BJ (cell line): ENCODE measurements around the gene CLASP1. TPM values are rescaled to one million over a fixed set of nuclear protein-coding genes. Genes with fewer than 3 reads are reported as not detected.

Experiments
- CTCF ChIA-PET: fragments of 350-600 bp; formaldehyde crosslinking; extraction: SDS; loops from one replicate; lab custom pipeline; 2021; ENCODE audit warnings: antibody characterized with exemption, inconsistent platforms; lab: Yijun Ruan, JAX
- POLR2A ChIA-PET: fragments of 300-600 bp; sonication (Branson Sonifier 250); formaldehyde crosslinking; extraction: SDS; loops from one replicate; lab custom pipeline; 2021; ENCODE audit warnings: antibody characterized with exemption; lab: Charles Lee
- DNase-seq: peaks from one replicate; pipeline ENCODE4 v3.0.0-alpha.2; 2011; ENCODE audit warnings: low read depth
- H3K27me3 ChIP-seq: 2 replicates; pipeline ENCODE4 v1.6.0; 2011; ENCODE audit warnings: low read length; ENCODE audit not compliant: control insufficient read depth, insufficient read depth
- H3K36me3 ChIP-seq: 2 replicates; pipeline ENCODE4 v1.5.1; 2011; ENCODE audit warnings: low read length; ENCODE audit not compliant: control insufficient read depth, insufficient read depth
- H3K4me3 ChIP-seq: 2 replicates; pipeline ENCODE4 v1.5.1; 2011; ENCODE audit warnings: low read depth, mild to moderate bottlenecking, control low read depth, low read length
- polyA plus RNA-seq: library from polyadenylated mRNA; depleted of rRNA; stranded (reverse); fragments of >200 nt; gene quantifications from 2 replicates; pipeline ENCODE4 v1.2.3, GENCODE V29; 2011
- TF ChIP-seq, protein P1 (sequence below): IDR thresholded peaks from 2 replicates; pipeline ENCODE4 v1.5.1; 2011; ENCODE audit warnings: low read depth, mild to moderate bottlenecking, control low read depth, inconsistent platforms, low read length, moderate library complexity; ENCODE audit not compliant: insufficient read depth

Gene CLASP1
- polyA plus RNA-seq, 1 experiment: 7.1 TPM

DNA sequence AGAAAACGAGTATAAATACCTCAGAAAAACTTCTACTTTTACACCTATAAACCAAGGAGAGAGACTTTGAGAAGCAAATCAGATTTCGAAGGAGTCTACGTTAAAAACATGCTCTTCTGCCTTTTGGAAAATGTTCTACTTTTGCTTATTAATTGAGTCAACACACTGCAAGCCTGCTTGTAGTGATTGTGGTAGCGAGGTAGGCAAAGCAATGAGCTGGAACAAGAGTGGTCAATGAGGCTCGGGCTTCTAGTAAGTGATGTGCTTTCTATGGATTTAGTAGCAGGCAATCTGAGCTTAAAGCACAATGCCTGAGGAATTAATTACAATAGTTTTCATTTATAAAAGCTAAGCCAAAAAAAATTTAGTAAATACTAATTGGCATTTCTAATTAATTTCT, 260.9 kb downstream of the CLASP1 start:
- Histone ChIP-seq H3K27me3 (no peaks in the 10 kb centered on the region), H3K4me3 (no peak overlapping the region), H3K36me3 (0 out of 2 replicates have a peak, but pooled peaks cover 1% of the 10 kb centered on the region)
- TF ChIP-seq, protein P1, sequence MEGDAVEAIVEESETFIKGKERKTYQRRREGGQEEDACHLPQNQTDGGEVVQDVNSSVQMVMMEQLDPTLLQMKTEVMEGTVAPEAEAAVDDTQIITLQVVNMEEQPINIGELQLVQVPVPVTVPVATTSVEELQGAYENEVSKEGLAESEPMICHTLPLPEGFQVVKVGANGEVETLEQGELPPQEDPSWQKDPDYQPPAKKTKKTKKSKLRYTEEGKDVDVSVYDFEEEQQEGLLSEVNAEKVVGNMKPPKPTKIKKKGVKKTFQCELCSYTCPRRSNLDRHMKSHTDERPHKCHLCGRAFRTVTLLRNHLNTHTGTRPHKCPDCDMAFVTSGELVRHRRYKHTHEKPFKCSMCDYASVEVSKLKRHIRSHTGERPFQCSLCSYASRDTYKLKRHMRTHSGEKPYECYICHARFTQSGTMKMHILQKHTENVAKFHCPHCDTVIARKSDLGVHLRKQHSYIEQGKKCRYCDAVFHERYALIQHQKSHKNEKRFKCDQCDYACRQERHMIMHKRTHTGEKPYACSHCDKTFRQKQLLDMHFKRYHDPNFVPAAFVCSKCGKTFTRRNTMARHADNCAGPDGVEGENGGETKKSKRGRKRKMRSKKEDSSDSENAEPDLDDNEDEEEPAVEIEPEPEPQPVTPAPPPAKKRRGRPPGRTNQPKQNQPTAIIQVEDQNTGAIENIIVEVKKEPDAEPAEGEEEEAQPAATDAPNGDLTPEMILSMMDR: no peak
- POLR2A ChIA-PET: no interaction called here
- CTCF ChIA-PET: interaction anchor here (1.5 kb wide), 1 partner anchor 14 kb away, joined by 8 read pairs; no protein-coding TSS in a partner anchor
- DNase-seq: no peak

- H3K4me3 ChIP-seq: no peak overlapping the region
- H3K27me3 ChIP-seq: no peaks in the 10 kb centered on the region
- no peak for DNase-seq
- POLR2A ChIA-PET: no interaction called here
- CTCF ChIA-PET: interaction anchor here (1.5 kb wide), 1 partner anchor 14 kb away, joined by 8 read pairs; no protein-coding TSS in a partner anchor
- TF ChIP-seq, protein P1: no peak
- peaks cover 5% of the 10 kb centered on the region for H3K36me3 ChIP-seq
Observed at GRCh38 chr2:121387591-121388325, 261.5 kb downstream of the CLASP1 start.

GRCh38 chr2:121386707-121387106, 262.6 kb downstream of the CLASP1 start:
- POLR2A ChIA-PET: no interaction called here

GRCh38 chr2:121386102-121386501, 263.2 kb downstream of the CLASP1 start:
- Histone ChIP-seq H3K36me3 (peaks cover 5% of the 10 kb centered on the region), H3K27me3 (no peaks in the 10 kb centered on the region), H3K4me3 (no peak overlapping the region)
- CTCF ChIA-PET: interaction anchor here (1.1 to 2.8 kb wide), 2 partner anchors 9 to 29 kb away, joined by 3 to 8 read pairs; no protein-coding TSS in a partner anchor
- no peak for DNase-seq
- TF ChIP-seq, protein P1: no peak
- POLR2A ChIA-PET: no interaction called here

More at GRCh38 chr2:121386707-121387106, 262.6 kb downstream of the CLASP1 start:
- CTCF ChIA-PET: interaction anchor here (1.1 kb wide), 1 partner anchor 10 kb away, joined by 3 read pairs; no protein-coding TSS in a partner anchor
- Histone ChIP-seq H3K4me3 (no peak overlapping the region), H3K36me3 (peaks cover 5% of the 10 kb centered on the region), H3K27me3 (no peaks in the 10 kb centered on the region)
- TF ChIP-seq, protein P1: no peak
- no peak for DNase-seq

DNA sequence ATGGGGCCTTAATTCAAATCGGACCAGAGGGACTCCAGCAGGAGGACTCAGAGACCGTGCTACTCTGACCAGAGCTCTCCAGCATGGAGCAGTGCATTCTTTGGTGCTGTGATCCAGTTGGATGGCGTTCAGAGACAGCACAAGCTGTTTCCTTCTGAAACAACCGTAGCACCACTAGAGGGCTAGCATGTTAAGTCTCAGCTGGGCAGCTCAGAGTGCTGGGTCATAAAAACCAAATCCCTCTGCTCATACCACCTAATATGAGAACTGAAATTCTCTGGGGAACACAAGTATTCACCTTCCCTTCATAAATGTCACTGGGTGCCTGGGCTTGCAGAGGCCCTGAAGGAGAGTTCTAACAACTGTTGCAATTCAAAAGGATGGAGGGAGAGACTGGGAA, 266.5 kb downstream of the CLASP1 start:
- ChIA-PET CTCF (interaction anchor here (2.1 kb wide), 1 partner anchor 13 kb away, joined by 4 read pairs; no protein-coding TSS in a partner anchor), POLR2A (no interaction called here)
- no peak for DNase-seq

More for the DNA sequence above, 266.5 kb downstream of the CLASP1 start:
- H3K27me3 ChIP-seq: no peaks in the 10 kb centered on the region
- TF ChIP-seq, protein P1: peak; percentile 20; the same call in 1 of the 2 replicates
- H3K4me3 ChIP-seq: no peak overlapping the region
- peaks cover 5% of the 10 kb centered on the region for H3K36me3 ChIP-seq
